ENCODE measurements around the gene ERAL1. TPM values are rescaled to one million over a fixed set of nuclear protein-coding genes. Genes with fewer than 3 reads are reported as not detected.

Gene ERAL1
- total and polyA plus RNA-seq, 4 donors: 28.4 to 39.3 (median 36.9) TPM

- peak overlapping the region; percentile 93 for H3K4me3 ChIP-seq
- H3K4me1 ChIP-seq (ENCODE audit: control insufficient read depth in 5 of 5, insufficient read depth in 5 of 5, low read length in 5 of 5): peaks cover 0 to 25% (median 5%) of the 10 kb centered on the region in 5 donors
- no peaks in the 10 kb centered on the region for H3K9me3 ChIP-seq (ENCODE audit: control insufficient read depth in 4 of 4, insufficient read depth in 3 of 4, low read length in 3 of 4)
- no peaks in the 10 kb centered on the region for H3K27me3 ChIP-seq (ENCODE audit: control insufficient read depth in 3 of 3, insufficient read depth in 3 of 3, low read length in 2 of 3)
- ATAC-seq (ENCODE audit: insufficient read depth, low FRiP score) (no peak), DNase-seq (no peak)
- no peak overlapping the region for H3K9ac ChIP-seq (ENCODE audit: insufficient read depth in 1 of 2, low read length in 2 of 2)
- no peak for TF ChIP-seq CTCF (IDR thresholded peaks at IDR 0.05; ENCODE audit: control extremely low read depth, extremely low read depth)
- peak overlapping the region; percentile 84 to 94 for H3K27ac ChIP-seq (ENCODE audit: low read depth in 1 of 2, low read length in 1 of 2)
- WGBS, 2 donors: 5 to 11% methylated on average over 5 of the region's 5 CpGs
- peaks cover 0 to 5% (median under 1%) of the 10 kb centered on the region in 4 donors for H3K36me3 ChIP-seq (ENCODE audit: control insufficient read depth in 4 of 4, insufficient read depth in 4 of 4, low read length in 4 of 4)
These were observed 41.7 kb downstream of the ERAL1 start for GRCh38 chr17:28896491-28896883.

GRCh38 chr17:28896884-28897768 lies 42.3 kb downstream of the ERAL1 start, which contains the start of gene FLOT2:
Gene FLOT2 (minus strand): TSS chr17:28897733. CDS start chr17:28897574, 159 bp downstream.
- peak within 1 kb of the TSS; percentile 93 for H3K4me3 ChIP-seq
- 0% methylated on average over 69 to 73 of the region's 73 CpGs for WGBS, 2 donors
- no peak for TF ChIP-seq CTCF (IDR thresholded peaks at IDR 0.05; ENCODE audit: control extremely low read depth, extremely low read depth)
- no peaks in the 10 kb centered on the region for H3K9me3 ChIP-seq (ENCODE audit: control insufficient read depth in 4 of 4, insufficient read depth in 3 of 4, low read length in 3 of 4)
- DNase-seq: peak; percentile 58 to 74 (median 60)
- no peaks in the 10 kb centered on the region for H3K27me3 ChIP-seq (ENCODE audit: control insufficient read depth in 3 of 3, insufficient read depth in 3 of 3, low read length in 2 of 3)
- peak; percentile 83 for ATAC-seq (ENCODE audit: insufficient read depth, low FRiP score)
- H3K27ac ChIP-seq (ENCODE audit: low read depth in 1 of 2, low read length in 1 of 2): peak within 1 kb of the TSS; percentile 84 to 94
- H3K4me1 ChIP-seq (ENCODE audit: control insufficient read depth in 5 of 5, insufficient read depth in 5 of 5, low read length in 5 of 5): peaks cover 0 to 20% (median 5%) of the 10 kb centered on the region in 5 donors
- peaks cover 0 to 2% (median under 1%) of the 10 kb centered on the region in 4 donors for H3K36me3 ChIP-seq (ENCODE audit: control insufficient read depth in 4 of 4, insufficient read depth in 4 of 4, low read length in 4 of 4)
- H3K9ac ChIP-seq (ENCODE audit: insufficient read depth in 1 of 2, low read length in 2 of 2): peak within 1 kb of the TSS; percentile 8 to 87

- Histone ChIP-seq H3K9me3 (ENCODE audit: control insufficient read depth in 4 of 4, insufficient read depth in 3 of 4, low read length in 3 of 4) (no peaks in the 10 kb centered on the region), H3K36me3 (ENCODE audit: control insufficient read depth in 4 of 4, insufficient read depth in 4 of 4, low read length in 4 of 4) (peaks cover 0 to 2% (median under 1%) of the 10 kb centered on the region in 4 donors), H3K9ac (ENCODE audit: insufficient read depth in 1 of 2, low read length in 2 of 2) (peak overlapping the region; percentile 8 to 87), H3K27me3 (ENCODE audit: control insufficient read depth in 3 of 3, insufficient read depth in 3 of 3, low read length in 2 of 3) (no peaks in the 10 kb centered on the region), H3K27ac (ENCODE audit: low read depth in 1 of 2, low read length in 1 of 2) (peak overlapping the region; percentile 84 to 94), H3K4me1 (ENCODE audit: control insufficient read depth in 5 of 5, insufficient read depth in 5 of 5, low read length in 5 of 5) (peaks cover 0 to 16% (median 5%) of the 10 kb centered on the region in 5 donors), H3K4me3 (peak overlapping the region; percentile 93)
- WGBS, 2 donors: 17 to 21% methylated on average over 23 of the region's 23 CpGs
- ATAC-seq (ENCODE audit: insufficient read depth, low FRiP score) (no peak), DNase-seq (no peak)
- no peak for TF ChIP-seq CTCF (IDR thresholded peaks at IDR 0.05; ENCODE audit: control extremely low read depth, extremely low read depth)
These were observed 43.1 kb downstream of the ERAL1 start for GRCh38 chr17:28897769-28898526.

Data from lung (tissue), 12 donors.